ENCODE measurements around the gene HHATL.

The HHATL gene

GRCh38 chr3:42673082-42673481 lies 29.5 kb downstream of the HHATL start:
- TF ChIP-seq, protein P1, sequence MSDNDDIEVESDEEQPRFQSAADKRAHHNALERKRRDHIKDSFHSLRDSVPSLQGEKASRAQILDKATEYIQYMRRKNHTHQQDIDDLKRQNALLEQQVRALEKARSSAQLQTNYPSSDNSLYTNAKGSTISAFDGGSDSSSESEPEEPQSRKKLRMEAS (IDR thresholded peaks at IDR 0.05) = no peak
- TF ChIP-seq TAF1 (IDR thresholded peaks at IDR 0.05; ENCODE audit: low read depth) (no peak), CEBPB (IDR thresholded peaks at IDR 0.05) (no peak), EP300 (IDR thresholded peaks at IDR 0.05; ENCODE audit: borderline replicate concordance) (no peak), YY1 (IDR thresholded peaks at IDR 0.05; ENCODE audit: low read depth) (no peak), RAD21 (IDR thresholded peaks at IDR 0.05; ENCODE audit: low read depth) (no peak), CREB1 (IDR thresholded peaks at IDR 0.05; ENCODE audit: low read depth) (no peak)

DNA sequence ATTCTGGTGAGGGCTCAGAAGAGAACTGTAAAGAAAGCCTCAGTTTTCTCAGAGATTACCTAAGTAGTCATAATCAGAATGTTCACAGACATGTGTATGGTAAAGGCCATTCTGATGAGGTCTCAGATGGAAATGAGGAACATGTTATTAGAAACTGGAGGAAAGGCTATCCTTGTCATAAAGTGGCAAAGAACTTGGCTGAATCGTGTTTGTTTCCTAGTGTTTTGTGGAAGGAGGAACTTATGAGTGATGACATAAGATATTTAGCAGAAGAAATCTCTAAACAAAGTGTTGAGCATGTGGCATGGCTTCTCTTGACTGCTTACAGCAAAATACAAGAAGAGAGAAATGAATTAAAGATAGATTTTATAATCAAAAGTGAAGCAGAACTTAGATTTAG lies 30.1 kb downstream of the HHATL start:
- no peak for TF ChIP-seq EGR1 (IDR thresholded peaks at IDR 0.05)
- TF ChIP-seq TCF12 (IDR thresholded peaks at IDR 0.05; ENCODE audit: low read depth) = no peak
- no peak for TF ChIP-seq NFIC (IDR thresholded peaks at IDR 0.05)
- TF ChIP-seq ZBTB7A (IDR thresholded peaks at IDR 0.05; ENCODE audit: low read depth) = no peak
- no peak for TF ChIP-seq CEBPB (IDR thresholded peaks at IDR 0.05)
- no peak for TF ChIP-seq FOXM1 (IDR thresholded peaks at IDR 0.05; ENCODE audit: borderline replicate concordance, low read depth)
- no peak for TF ChIP-seq RAD21 (IDR thresholded peaks at IDR 0.05; ENCODE audit: low read depth)
- TF ChIP-seq, protein P2, sequence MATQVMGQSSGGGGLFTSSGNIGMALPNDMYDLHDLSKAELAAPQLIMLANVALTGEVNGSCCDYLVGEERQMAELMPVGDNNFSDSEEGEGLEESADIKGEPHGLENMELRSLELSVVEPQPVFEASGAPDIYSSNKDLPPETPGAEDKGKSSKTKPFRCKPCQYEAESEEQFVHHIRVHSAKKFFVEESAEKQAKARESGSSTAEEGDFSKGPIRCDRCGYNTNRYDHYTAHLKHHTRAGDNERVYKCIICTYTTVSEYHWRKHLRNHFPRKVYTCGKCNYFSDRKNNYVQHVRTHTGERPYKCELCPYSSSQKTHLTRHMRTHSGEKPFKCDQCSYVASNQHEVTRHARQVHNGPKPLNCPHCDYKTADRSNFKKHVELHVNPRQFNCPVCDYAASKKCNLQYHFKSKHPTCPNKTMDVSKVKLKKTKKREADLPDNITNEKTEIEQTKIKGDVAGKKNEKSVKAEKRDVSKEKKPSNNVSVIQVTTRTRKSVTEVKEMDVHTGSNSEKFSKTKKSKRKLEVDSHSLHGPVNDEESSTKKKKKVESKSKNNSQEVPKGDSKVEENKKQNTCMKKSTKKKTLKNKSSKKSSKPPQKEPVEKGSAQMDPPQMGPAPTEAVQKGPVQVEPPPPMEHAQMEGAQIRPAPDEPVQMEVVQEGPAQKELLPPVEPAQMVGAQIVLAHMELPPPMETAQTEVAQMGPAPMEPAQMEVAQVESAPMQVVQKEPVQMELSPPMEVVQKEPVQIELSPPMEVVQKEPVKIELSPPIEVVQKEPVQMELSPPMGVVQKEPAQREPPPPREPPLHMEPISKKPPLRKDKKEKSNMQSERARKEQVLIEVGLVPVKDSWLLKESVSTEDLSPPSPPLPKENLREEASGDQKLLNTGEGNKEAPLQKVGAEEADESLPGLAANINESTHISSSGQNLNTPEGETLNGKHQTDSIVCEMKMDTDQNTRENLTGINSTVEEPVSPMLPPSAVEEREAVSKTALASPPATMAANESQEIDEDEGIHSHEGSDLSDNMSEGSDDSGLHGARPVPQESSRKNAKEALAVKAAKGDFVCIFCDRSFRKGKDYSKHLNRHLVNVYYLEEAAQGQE (IDR thresholded peaks at IDR 0.05; ENCODE audit: low read depth) = no peak
- TF ChIP-seq EP300 (IDR thresholded peaks at IDR 0.05; ENCODE audit: borderline replicate concordance) = no peak
- no peak for TF ChIP-seq YY1 (IDR thresholded peaks at IDR 0.05; ENCODE audit: low read depth)
- TF ChIP-seq CREB1 (IDR thresholded peaks at IDR 0.05; ENCODE audit: low read depth) = no peak
- no peak for TF ChIP-seq USF1 (IDR thresholded peaks at IDR 0.05)
- TF ChIP-seq TEAD4 (IDR thresholded peaks at IDR 0.05) = no peak

DNA sequence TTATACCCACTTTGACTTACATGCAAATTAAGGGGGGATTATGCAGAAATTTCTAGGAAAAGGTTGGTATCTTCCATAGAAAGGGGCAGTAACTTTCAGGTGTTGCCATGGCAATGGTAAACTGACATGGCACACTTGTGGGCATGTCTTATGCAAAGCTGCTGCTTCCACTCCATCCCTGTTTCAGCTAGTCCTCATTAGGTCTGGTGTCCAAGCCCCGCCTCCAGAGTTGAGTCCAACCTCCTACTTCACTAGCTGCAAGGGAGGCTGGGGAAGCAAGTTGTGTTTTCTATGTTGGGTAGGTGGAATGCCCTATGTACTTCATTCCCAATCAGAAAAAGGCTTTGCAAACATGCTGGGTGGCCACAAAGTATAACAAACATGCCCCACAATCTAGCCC lies 31.9 kb downstream of the HHATL start:
- TF ChIP-seq TEAD4 (IDR thresholded peaks at IDR 0.05) = no peak
- TF ChIP-seq, protein P2 (IDR thresholded peaks at IDR 0.05; ENCODE audit: low read depth) = no peak
- no peak for TF ChIP-seq RAD21 (IDR thresholded peaks at IDR 0.05; ENCODE audit: low read depth)
- no peak for TF ChIP-seq ZBTB7A (IDR thresholded peaks at IDR 0.05; ENCODE audit: low read depth)
- TF ChIP-seq EP300 (IDR thresholded peaks at IDR 0.05; ENCODE audit: borderline replicate concordance) = no peak
- no peak for TF ChIP-seq TCF12 (IDR thresholded peaks at IDR 0.05; ENCODE audit: low read depth)
- TF ChIP-seq EGR1 (IDR thresholded peaks at IDR 0.05) = no peak
- no peak for TF ChIP-seq TAF1 (IDR thresholded peaks at IDR 0.05; ENCODE audit: low read depth)
- TF ChIP-seq USF1 (IDR thresholded peaks at IDR 0.05) = no peak
- no peak for TF ChIP-seq CEBPB (IDR thresholded peaks at IDR 0.05)
- no peak for TF ChIP-seq NFIC (IDR thresholded peaks at IDR 0.05)
- TF ChIP-seq YY1 (IDR thresholded peaks at IDR 0.05; ENCODE audit: low read depth) = no peak
- TF ChIP-seq, protein P1 (IDR thresholded peaks at IDR 0.05) = no peak
- no peak for TF ChIP-seq FOXM1 (IDR thresholded peaks at IDR 0.05; ENCODE audit: borderline replicate concordance, low read depth)
- no peak for TF ChIP-seq CREB1 (IDR thresholded peaks at IDR 0.05; ENCODE audit: low read depth)

- no peak for TF ChIP-seq RAD21 (IDR thresholded peaks at IDR 0.05; ENCODE audit: low read depth)
- no peak for TF ChIP-seq FOXM1 (IDR thresholded peaks at IDR 0.05; ENCODE audit: borderline replicate concordance, low read depth)
- no peak for TF ChIP-seq TAF1 (IDR thresholded peaks at IDR 0.05; ENCODE audit: low read depth)
- TF ChIP-seq, protein P2 (IDR thresholded peaks at IDR 0.05; ENCODE audit: low read depth) = no peak
- TF ChIP-seq TEAD4 (IDR thresholded peaks at IDR 0.05) = no peak
- TF ChIP-seq CREB1 (IDR thresholded peaks at IDR 0.05; ENCODE audit: low read depth) = no peak
- no peak for TF ChIP-seq TCF12 (IDR thresholded peaks at IDR 0.05; ENCODE audit: low read depth)
- no peak for TF ChIP-seq EP300 (IDR thresholded peaks at IDR 0.05; ENCODE audit: borderline replicate concordance)
- no peak for TF ChIP-seq NFIC (IDR thresholded peaks at IDR 0.05)
Measured at GRCh38 chr3:42670051-42670576, 32.5 kb downstream of the HHATL start.

All from Ishikawa (cell line).